ENCODE measurements around the gene FADS1.

FADS1 gene

GRCh38 chr11:61816736-61817455 is at the start of gene FADS1:
TSS of gene FADS1 (minus strand) at chr11:61817003. CDS start at chr11:61816929, 74 bp downstream.
- peak; percentile 89 for DNase-seq

DNA sequence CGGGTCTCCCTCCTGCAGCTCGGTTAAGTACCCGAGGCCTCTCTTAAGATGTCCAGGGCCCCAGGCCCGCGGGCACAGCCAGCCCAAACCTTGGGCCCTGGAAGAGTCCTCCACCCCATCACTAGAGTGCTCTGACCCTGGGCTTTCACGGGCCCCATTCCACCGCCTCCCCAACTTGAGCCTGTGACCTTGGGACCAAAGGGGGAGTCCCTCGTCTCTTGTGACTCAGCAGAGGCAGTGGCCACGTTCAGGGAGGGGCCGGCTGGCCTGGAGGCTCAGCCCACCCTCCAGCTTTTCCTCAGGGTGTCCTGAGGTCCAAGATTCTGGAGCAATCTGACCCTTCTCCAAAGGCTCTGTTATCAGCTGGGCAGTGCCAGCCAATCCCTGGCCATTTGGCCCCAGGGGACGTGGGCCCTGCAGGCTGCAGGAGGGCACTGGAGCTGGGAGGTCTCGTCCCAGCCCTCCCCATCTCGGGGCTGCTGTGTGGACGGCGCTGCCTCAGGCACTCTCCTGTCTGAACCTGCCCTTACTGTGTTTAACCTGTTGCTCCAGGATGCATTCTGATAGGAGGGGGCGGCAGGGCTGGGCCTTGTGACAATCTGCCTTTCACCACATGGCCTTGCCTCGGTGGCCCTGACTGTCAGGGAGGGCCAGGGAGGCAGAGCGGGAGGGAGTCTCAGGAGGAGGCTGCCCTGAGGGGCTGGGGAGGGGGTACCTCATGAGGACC is 49.6 kb upstream of the FADS1 start:
- DNase-seq, result no peak

GRCh38 chr11:61864814-61865775 is 48.3 kb upstream of the FADS1 start:
- no peak for DNase-seq

- no peak for DNase-seq
Observed at GRCh38 chr11:61863548-61864081, 46.8 kb upstream of the FADS1 start.

GRCh38 chr11:61862714-61863547 is 46.1 kb upstream of the FADS1 start:
- DNase-seq, result no peak

GRCh38 chr11:61861634-61862033 is 44.8 kb upstream of the FADS1 start:
- DNase-seq, result no peak

GRCh38 chr11:61860054-61860903 is 43.5 kb upstream of the FADS1 start:
- DNase-seq, result no peak

DNA sequence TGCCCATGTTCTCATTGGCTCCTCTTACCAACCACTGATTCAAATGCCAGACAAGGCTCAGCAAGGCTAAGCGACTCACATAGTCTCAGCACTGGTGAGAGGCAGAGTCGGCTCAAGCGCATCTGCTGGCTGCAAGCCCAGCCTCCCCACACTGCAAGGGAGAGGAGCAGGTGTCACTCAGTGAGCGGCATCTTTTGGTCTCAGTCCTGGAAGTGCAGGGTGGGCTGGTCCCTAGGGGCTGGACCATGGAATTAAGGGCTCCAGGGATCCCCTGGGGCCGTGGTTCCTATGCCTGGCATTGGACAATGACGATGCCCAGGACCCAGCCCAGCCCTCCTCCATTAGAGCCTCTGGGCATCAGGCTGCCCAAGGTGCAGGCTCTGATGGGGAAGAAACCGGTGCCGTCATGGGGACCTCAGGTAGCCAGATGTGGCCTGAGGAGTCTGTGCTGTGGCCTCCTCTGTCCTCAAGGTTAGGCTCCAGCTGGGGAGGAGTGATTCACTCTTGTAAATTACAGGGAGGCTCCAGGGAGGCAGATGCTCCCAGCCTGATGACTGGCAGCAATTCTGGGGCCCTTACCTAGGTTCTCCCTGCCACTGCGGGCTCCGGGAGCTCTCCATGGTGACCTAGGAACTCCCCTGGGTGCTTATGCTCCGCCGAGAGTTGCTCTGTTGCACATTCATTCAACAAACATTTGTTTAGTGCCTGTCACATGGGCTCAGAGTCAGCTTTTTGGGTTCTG is 39.3 kb upstream of the FADS1 start:
- DNase-seq, result no peak

DNA sequence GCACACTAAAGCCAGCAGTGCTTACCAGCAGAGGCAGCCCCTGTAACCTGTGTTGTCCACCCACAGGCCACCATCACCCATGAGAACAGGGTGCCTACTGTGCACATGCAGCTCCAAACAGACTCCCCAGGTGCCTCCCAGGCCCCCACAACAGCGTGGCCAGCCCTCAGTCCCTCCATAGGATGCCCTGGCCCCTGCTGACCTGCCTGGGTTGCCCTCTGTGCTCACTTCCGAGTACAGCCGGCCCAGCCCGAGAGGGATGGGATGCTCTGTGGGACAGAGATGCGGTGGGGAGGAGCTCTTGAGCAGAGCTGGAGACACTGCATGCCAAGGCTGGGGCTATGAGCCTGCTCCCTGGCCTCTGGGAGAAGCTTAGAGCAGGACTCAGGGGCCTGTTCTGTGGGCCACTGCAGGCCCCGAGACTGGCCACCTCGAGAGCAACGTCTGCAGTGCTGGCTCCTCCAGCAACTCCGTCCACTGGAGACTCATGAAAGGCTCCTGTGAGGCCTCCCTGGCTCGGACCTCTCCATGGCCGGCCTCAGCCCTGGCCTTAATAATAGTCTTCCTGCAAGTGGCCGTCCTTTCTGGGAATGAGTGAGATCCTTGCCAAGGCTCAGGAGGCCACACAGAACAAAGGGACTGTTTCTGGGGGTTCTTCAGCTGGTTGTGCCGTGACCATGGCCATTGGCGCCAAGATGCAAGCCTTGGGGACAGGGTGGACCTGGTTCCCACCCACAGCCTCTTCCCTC is 38.3 kb upstream of the FADS1 start:
- DNase-seq, result no peak

- DNase-seq, result no peak
Observed at GRCh38 chr11:61854206-61854895, 37.5 kb upstream of the FADS1 start.

- DNase-seq, result no peak
Observed at GRCh38 chr11:61853698-61854169, 36.9 kb upstream of the FADS1 start.

GRCh38 chr11:61851900-61852295 is 35.1 kb upstream of the FADS1 start:
- no peak for DNase-seq

DNA sequence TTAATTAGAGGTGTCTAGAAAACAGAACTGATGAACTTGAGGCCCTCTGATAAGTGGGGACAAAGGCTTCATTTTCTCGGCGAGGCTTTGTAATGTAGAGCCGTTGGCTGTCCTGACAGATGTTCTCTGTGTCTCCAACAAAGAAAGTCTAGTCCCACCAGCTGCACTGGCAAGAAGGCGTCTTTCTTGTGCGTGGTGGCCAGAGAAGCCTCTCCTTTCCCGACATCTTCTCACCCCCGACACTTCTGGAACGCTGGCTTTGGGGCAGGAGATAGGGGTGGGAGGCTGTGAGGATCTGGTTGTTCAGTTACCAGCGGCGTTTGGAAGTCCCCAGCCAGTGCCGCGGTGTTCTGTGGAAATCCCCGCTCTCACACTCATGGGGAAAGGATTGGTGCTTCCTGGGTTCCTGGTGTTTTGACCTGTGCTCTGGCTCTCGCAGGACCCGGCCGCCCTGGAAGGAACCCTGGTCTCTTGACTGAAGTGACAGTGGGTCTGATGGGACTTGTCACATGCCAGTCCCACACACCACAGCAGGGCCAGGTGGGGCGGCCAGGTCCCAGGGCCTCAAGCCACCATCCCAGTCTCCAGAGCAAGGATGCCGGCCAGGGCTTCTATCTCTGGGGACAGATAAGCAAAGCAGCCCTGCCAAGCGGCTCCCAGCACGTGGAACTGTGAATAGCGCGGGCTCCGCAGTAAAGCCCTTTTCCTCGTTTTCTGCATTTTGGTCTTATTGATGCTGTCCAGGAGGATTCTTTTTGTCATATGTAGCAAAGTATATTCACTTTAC is 34.5 kb upstream of the FADS1 start:
- no peak for DNase-seq

- DNase-seq, result no peak
Observed at GRCh38 chr11:61850687-61851086, 33.9 kb upstream of the FADS1 start.

DNA sequence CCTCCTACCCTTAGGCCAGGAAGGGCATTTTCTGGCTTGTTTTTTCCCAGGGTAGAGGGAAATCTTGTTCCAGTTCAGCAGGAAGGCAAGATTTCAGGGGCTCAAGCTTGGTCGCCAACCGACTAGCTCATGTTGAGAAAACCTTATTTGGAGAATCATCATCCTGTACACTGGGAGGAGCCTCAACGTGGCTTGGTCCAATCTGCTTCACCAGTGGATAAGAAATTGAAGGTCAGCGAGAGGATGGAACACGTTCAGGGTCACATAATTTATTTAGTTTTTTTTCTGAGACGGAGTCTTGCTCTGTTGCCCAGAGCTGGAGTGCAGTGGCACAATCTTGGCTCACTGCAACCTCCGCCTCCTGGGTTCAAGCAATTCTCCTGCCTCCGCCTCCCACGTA is 31.8 kb upstream of the FADS1 start:
- DNase-seq, result no peak

DNA sequence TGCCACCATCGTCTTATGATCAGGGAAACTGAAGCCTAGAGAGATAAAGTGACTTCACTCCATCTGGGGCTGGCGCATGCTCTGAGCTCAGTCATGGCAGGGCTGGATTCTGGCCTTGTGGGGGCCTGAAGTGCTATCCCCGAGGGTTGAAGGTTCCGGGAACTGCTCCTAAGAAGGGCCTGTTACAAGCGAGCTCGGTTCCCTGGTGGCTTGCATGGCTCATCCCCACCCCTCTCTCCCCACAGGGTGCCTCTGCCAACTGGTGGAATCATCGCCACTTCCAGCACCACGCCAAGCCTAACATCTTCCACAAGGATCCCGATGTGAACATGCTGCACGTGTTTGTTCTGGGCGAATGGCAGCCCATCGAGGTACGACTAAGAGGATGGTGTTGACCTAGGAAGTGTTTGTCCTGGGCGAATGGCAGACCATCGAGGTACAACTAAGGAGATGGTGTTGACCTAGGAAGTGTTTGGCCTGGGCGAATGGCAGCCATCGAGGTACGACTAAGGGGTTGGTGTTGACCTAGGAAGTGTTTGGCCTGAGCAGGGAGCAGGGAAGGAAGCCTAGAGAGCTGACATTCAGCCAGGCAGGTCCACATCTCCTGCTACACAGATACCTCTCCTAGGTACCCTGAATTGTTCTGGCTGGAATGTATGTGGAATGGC is 31.2 kb upstream of the FADS1 start:
- DNase-seq, result no peak

- no peak for DNase-seq
Observed at GRCh38 chr11:61846362-61847020, 29.7 kb upstream of the FADS1 start.

All from T1000 (cell line).